ENCODE data around the gene IKBKE. TPM values are rescaled to one million over a fixed set of nuclear protein-coding genes. Genes with fewer than 3 reads are reported as not detected.

The IKBKE gene
- total RNA-seq, 2 donors from 2014 or later: 50.8 to 53.3 TPM

GRCh38 chr1:206446688-206447421 lies 23.4 kb upstream of the IKBKE start:
- peaks cover 9% of the 10 kb centered on the region for H3K36me3 Mint-ChIP-seq
- DNase-seq (ENCODE audit: low spot score) (no peak), ATAC-seq (no peak)
- H3K27me3 Mint-ChIP-seq: no peaks in the 10 kb centered on the region
- no peak overlapping the region for H3K4me3 Mint-ChIP-seq
- no peaks in the 10 kb centered on the region for H3K4me1 Mint-ChIP-seq (ENCODE audit: low read depth in 2 of 2)
- H3K27ac Mint-ChIP-seq: no peak overlapping the region
- H3K9me3 Mint-ChIP-seq: no peaks in the 10 kb centered on the region

- DNase-seq (ENCODE audit: low spot score): no peak
- no peak overlapping the region for H3K27ac Mint-ChIP-seq
- H3K36me3 Mint-ChIP-seq: peaks cover 13% of the 10 kb centered on the region
- H3K9me3 Mint-ChIP-seq: no peaks in the 10 kb centered on the region
- no peaks in the 10 kb centered on the region for H3K27me3 Mint-ChIP-seq
- ATAC-seq: no peak
- H3K4me1 Mint-ChIP-seq (ENCODE audit: low read depth in 2 of 2): no peaks in the 10 kb centered on the region
- H3K4me3 Mint-ChIP-seq: no peak overlapping the region
Measured at GRCh38 chr1:206447422-206447765, 22.9 kb upstream of the IKBKE start.

DNA sequence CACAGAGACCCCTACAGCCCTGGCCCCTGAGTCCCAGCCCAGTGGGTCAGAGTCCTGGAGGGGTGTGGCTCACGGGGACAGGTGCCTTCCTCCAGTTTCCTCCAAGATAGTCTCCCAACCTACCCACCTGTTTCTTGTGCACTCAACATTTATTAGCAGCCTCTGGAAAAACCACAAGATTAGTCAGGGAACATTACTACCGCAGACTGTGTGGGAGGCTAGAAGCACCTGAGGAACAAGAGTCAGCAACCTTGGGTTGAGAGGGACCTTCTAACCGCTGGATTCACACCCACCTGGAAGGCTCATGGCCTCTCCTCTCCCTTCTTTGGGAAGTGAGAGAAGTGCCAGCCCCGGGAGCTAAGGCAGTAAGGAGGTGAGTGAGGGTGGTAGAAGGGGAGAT lies 22.5 kb upstream of the IKBKE start:
- no peak for DNase-seq (ENCODE audit: low spot score)
- no peak overlapping the region for H3K27ac Mint-ChIP-seq
- no peak for ATAC-seq
- H3K27me3 Mint-ChIP-seq: no peaks in the 10 kb centered on the region
- no peaks in the 10 kb centered on the region for H3K9me3 Mint-ChIP-seq
- H3K36me3 Mint-ChIP-seq: peaks cover 13% of the 10 kb centered on the region
- H3K4me1 Mint-ChIP-seq (ENCODE audit: low read depth in 2 of 2): no peaks in the 10 kb centered on the region
- H3K4me3 Mint-ChIP-seq: no peak overlapping the region

DNA sequence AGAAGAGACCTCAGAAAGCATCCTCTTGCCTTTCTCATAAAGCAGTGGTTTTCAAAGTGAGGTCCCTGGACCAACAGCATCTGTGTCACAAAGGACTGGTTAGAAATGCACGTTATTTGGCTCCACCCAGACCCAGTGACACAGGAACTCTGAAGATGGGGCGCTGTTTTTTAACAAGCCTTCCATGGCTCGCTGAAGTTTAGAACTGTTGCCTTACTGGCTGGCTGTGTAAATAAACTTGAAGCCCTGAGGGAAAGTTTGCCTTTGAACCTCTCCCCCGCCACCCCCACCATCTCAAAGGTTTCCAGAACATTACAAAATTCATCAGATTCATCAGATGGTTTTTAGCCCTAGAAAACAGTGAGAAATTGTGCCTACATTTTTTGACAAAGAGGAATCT lies 21.8 kb upstream of the IKBKE start:
- Mint-ChIP-seq H3K27ac (no peak overlapping the region), H3K4me3 (no peak overlapping the region), H3K9me3 (no peaks in the 10 kb centered on the region), H3K36me3 (peaks cover 13% of the 10 kb centered on the region), H3K27me3 (no peaks in the 10 kb centered on the region), H3K4me1 (ENCODE audit: low read depth in 2 of 2) (no peaks in the 10 kb centered on the region)
- no peak for ATAC-seq
- no peak for DNase-seq (ENCODE audit: low spot score)

GRCh38 chr1:206449565-206449964 lies 20.7 kb upstream of the IKBKE start:
- H3K27me3 Mint-ChIP-seq: no peaks in the 10 kb centered on the region
- H3K4me3 Mint-ChIP-seq: no peak overlapping the region
- peaks cover 13% of the 10 kb centered on the region for H3K36me3 Mint-ChIP-seq
- ATAC-seq: no peak
- no peaks in the 10 kb centered on the region for H3K4me1 Mint-ChIP-seq (ENCODE audit: low read depth in 2 of 2)
- H3K9me3 Mint-ChIP-seq: no peaks in the 10 kb centered on the region
- DNase-seq (ENCODE audit: low spot score): no peak
- peak overlapping the region in 1 of 2 donors; percentile 32 for H3K27ac Mint-ChIP-seq

DNA sequence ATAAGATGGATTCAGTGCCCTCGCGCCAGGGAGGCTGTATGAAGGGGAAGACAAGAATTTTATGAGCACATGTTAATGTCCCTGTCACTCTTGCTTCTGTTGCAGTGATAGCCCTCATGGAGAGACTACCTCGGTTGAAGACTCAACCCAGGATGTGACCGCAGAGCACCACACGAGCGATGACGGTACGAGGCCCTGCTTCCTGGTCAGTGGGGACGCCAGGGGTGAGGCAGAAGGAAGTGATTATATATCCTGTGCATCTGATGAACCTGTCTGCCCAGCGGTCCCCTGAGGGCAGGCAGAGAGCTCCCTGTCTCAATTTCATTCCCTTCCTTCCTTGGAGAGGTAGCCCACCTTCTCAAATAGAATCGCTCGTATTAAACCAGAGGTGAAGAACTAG lies 20.0 kb upstream of the IKBKE start:
- no peak for DNase-seq (ENCODE audit: low spot score)
- H3K27me3 Mint-ChIP-seq: no peaks in the 10 kb centered on the region
- peaks cover 13% of the 10 kb centered on the region for H3K36me3 Mint-ChIP-seq
- H3K9me3 Mint-ChIP-seq: no peaks in the 10 kb centered on the region
- no peak overlapping the region for H3K4me3 Mint-ChIP-seq
- peak overlapping the region in 1 of 2 donors; percentile 32 for H3K27ac Mint-ChIP-seq
- ATAC-seq: no peak
- peaks cover 0 to 2% of the 10 kb centered on the region in 2 donors for H3K4me1 Mint-ChIP-seq (ENCODE audit: low read depth in 2 of 2)

DNA sequence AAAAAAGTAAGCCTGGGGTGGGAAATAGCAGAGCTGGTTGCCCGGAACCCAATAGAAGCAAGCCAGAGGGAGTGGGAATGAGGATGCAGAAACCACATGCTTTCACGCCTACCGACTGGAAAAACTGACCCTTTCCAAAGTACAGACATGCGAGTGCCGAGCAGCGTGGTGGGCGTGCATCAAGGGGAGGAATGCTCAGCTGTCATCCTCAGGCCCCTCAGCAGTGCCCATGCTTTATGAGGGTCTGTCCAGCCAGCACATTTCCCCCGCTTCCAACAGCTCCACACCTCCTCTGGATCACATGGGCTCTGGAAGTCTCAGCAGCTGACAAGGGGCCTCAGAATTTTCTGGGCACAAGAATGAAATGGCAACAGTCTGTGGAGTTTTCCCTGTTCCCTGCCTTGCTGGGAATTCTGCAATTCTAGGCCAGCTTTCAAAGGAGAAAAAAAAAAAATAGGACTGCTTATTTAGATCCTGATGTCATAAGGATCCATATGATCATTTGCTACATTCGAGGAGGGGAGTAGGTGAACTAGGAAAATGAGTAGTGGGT lies 19.1 kb upstream of the IKBKE start:
- ATAC-seq (no peak), DNase-seq (ENCODE audit: low spot score) (no peak)
- Mint-ChIP-seq H3K4me1 (ENCODE audit: low read depth in 2 of 2) (peaks cover 0 to 4% of the 10 kb centered on the region in 2 donors), H3K9me3 (no peaks in the 10 kb centered on the region), H3K27me3 (no peaks in the 10 kb centered on the region), H3K36me3 (peaks cover 13% of the 10 kb centered on the region), H3K27ac (peak overlapping the region in 1 of 2 donors; percentile 10), H3K4me3 (no peak overlapping the region)

GRCh38 chr1:206453111-206453510 lies 17.2 kb upstream of the IKBKE start:
- peaks cover 13% of the 10 kb centered on the region for H3K36me3 Mint-ChIP-seq
- H3K9me3 Mint-ChIP-seq: no peaks in the 10 kb centered on the region
- no peaks in the 10 kb centered on the region for H3K27me3 Mint-ChIP-seq
- H3K27ac Mint-ChIP-seq: no peak overlapping the region
- DNase-seq (ENCODE audit: low spot score) (no peak), ATAC-seq (no peak)
- H3K4me1 Mint-ChIP-seq (ENCODE audit: low read depth in 2 of 2): peaks cover 5 to 8% of the 10 kb centered on the region in 2 donors
- H3K4me3 Mint-ChIP-seq: no peak overlapping the region

DNA sequence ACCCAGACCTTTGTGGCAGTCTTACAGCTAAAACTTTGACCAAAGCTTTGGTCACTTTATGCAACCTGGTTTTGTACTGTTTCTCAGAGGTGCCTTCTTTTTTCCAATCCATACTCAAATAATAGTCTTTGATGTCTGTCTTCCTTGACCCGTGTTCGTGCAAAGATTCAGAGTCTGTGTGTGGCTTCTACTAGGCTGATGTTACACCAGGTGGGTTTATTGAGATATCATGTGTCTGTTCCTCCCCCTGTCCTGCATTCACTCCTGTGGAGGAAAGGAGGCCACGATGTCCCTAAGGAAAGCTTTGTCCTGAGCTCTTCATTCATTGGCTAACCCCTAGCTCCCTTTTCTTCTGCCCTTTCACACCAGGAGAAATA lies 15.0 kb upstream of the IKBKE start:
- ATAC-seq: no peak
- Mint-ChIP-seq H3K4me3 (no peak overlapping the region), H3K27ac (no peak overlapping the region), H3K9me3 (no peaks in the 10 kb centered on the region), H3K4me1 (ENCODE audit: low read depth in 2 of 2) (peaks cover 5 to 8% of the 10 kb centered on the region in 2 donors), H3K36me3 (peaks cover 7% of the 10 kb centered on the region), H3K27me3 (no peaks in the 10 kb centered on the region)
- no peak for DNase-seq (ENCODE audit: low spot score)

GRCh38 chr1:206455666-206456344 lies 14.5 kb upstream of the IKBKE start:
- DNase-seq (ENCODE audit: low spot score): no peak
- no peak for ATAC-seq
- H3K27me3 Mint-ChIP-seq: no peaks in the 10 kb centered on the region
- no peaks in the 10 kb centered on the region for H3K9me3 Mint-ChIP-seq
- peaks cover 5 to 8% of the 10 kb centered on the region in 2 donors for H3K4me1 Mint-ChIP-seq (ENCODE audit: low read depth in 2 of 2)
- H3K27ac Mint-ChIP-seq: no peak overlapping the region
- H3K4me3 Mint-ChIP-seq: no peak overlapping the region
- H3K36me3 Mint-ChIP-seq: peaks cover 5% of the 10 kb centered on the region

DNA sequence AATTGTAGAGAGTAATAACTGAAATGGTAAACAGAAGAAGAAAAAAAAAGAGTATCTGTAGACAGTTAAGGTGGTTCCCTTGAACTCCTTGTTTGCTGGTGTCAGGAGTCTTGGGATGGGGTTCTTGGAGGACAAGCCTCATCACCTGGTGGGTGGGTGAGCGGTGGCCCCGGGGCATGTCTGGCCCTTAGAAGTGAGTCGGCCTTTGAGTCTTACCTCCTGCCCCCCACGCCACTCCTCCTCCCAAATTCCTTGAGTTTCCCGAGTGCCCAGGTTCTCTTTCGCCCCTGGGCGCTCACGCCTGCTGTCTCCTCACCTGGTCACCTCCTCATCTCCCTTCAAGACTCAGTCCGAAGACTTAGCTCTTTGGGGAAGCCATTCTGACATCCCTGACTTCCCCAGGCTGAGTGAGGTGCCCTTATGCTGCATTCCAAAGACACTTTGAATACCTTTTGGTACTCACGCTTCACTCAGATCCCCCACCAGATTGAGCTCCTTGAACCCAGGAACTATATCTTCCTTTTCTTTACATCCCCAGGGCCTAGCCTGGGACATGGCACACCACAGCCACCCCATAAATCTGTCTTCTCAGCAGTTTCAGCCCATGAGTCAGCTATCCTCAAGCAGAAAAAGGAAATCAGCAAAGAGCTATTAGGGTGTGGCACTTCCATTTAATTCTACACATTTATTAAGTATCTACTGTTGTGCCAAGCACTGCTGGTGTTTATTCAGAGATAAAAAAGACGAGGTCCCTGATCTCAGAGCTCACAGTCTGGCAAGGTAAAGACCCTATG lies 13.5 kb upstream of the IKBKE start:
- H3K27ac Mint-ChIP-seq: peak overlapping the region in 1 of 2 donors; percentile 76
- H3K4me1 Mint-ChIP-seq (ENCODE audit: low read depth in 2 of 2): peaks cover 5 to 12% of the 10 kb centered on the region in 2 donors
- H3K27me3 Mint-ChIP-seq: no peaks in the 10 kb centered on the region
- no peak overlapping the region for H3K4me3 Mint-ChIP-seq
- ATAC-seq (no peak), DNase-seq (ENCODE audit: low spot score) (no peak)
- H3K36me3 Mint-ChIP-seq: peaks cover 4% of the 10 kb centered on the region
- H3K9me3 Mint-ChIP-seq: no peaks in the 10 kb centered on the region

DNA sequence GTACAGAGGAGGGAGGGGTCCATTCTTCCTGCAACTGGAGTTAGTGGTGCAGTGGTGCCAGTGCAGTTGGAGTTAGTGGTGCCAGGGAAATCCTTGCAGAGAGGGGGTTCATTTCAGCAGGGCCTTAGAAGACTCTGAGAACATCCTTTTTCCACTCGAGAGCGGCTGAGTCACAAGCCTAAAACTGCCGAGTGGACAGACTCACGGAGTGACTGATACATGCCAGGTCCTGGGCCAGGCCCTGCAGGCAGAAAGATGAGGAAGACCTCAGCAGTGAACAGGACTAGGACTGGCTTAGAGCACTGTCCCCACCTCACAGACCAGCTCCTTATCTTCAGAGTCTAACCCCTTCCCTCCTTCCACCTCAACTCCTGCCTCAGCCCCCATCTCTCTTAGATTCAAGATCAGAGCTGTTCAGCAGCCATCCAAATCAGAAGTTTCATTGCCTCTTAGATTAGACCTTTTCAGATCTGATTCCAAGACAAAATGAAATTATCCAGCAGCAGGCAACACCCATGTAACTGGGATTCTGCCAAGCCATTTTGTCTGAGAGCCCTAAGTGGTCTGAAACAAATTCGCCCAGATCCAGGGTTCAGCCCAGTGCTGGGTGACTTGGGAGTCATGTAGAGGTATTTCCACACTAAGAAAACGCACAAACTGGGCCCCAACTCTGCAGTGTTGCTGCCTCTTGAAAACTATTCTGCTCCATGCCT lies 12.7 kb upstream of the IKBKE start:
- no peak for DNase-seq (ENCODE audit: low spot score)
- Mint-ChIP-seq H3K36me3 (no peaks in the 10 kb centered on the region), H3K9me3 (no peaks in the 10 kb centered on the region), H3K4me3 (no peak overlapping the region), H3K4me1 (ENCODE audit: low read depth in 2 of 2) (peaks cover 5 to 16% of the 10 kb centered on the region in 2 donors), H3K27ac (peak overlapping the region in 1 of 2 donors; percentile 76), H3K27me3 (no peaks in the 10 kb centered on the region)
- no peak for ATAC-seq

GRCh38 chr1:206459703-206460102 lies 10.6 kb upstream of the IKBKE start:
- ATAC-seq (no peak), DNase-seq (ENCODE audit: low spot score) (no peak)
- no peaks in the 10 kb centered on the region for H3K9me3 Mint-ChIP-seq
- H3K36me3 Mint-ChIP-seq: peaks cover 6% of the 10 kb centered on the region
- H3K4me1 Mint-ChIP-seq (ENCODE audit: low read depth in 2 of 2): peaks cover 16 to 25% of the 10 kb centered on the region in 2 donors
- no peaks in the 10 kb centered on the region for H3K27me3 Mint-ChIP-seq
- H3K4me3 Mint-ChIP-seq: no peak overlapping the region
- H3K27ac Mint-ChIP-seq: peak overlapping the region in 1 of 2 donors; percentile 72

All from natural killer cell treated with Interleukin-12 subunit alpha and Interleukin-12 subunit beta and Interleukin-15 and Interleukin-18, amount 100 ng/mL, for 72 hours (primary cell).